Spinal cord (tissue), 10 donors: ENCODE measurements around the gene TEAD1. TPM values are rescaled to one million over a fixed set of nuclear protein-coding genes. Genes with fewer than 3 reads are reported as not detected.
A peak's percentile ranks its signal among the peaks of the same experiment; 100 is the strongest.

Experiments used
- DNase-seq, 6 donors: peaks; one replicate each; pipeline versions ENCODE4 v3.0.0 to v3.0.0-alpha.2; 2013 to 2015; ENCODE audit warnings: low spot score in 6 of 6, low read depth in 4 of 6
- H3K27ac ChIP-seq: one replicate; pipeline ENCODE4 v1.5.1; 2013; ENCODE audit warnings: low read depth, low read length, control low read depth
- H3K27me3 ChIP-seq: one replicate; pipeline ENCODE4 v1.6.1; 2013; ENCODE audit warnings: low read length; ENCODE audit not compliant: control insufficient read depth, insufficient read depth
- H3K36me3 ChIP-seq: one replicate; pipeline ENCODE4 v1.6.1; 2013; ENCODE audit warnings: low read length; ENCODE audit not compliant: control insufficient read depth, insufficient read depth
- H3K4me1 ChIP-seq: one replicate; pipeline ENCODE4 v1.6.1; 2013; ENCODE audit warnings: low read length; ENCODE audit not compliant: control insufficient read depth, insufficient read depth
- H3K4me3 ChIP-seq: one replicate; pipeline ENCODE4 v1.5.1; 2013; ENCODE audit warnings: low read depth, low read length, control low read depth
- H3K9me3 ChIP-seq: one replicate; pipeline ENCODE4 v1.6.1; 2013; ENCODE audit warnings: low read length; ENCODE audit not compliant: control insufficient read depth, insufficient read depth
- whole genome bisulfite sequencing: methylation state at CpG from one replicate; pipeline ENCODE4 v1.1.5; 2013; ENCODE audit warnings: missing lambda C conversion rate; ENCODE audit not compliant: insufficient coverage; 5-methylcytosine and 5-hydroxymethylcytosine counted together
- polyA plus RNA-seq, 2 donors: library from polyadenylated mRNA; unstranded; fragments of 120-200 nt; gene quantifications; one replicate each; pipeline ENCODE4 v1.2.1, GENCODE V29; 2013; ENCODE audit not compliant: insufficient read length in 2 of 2
- total RNA-seq, 2 donors: library from RNA; depleted of rRNA in 1 of 2; stranded (reverse); fragments of 120-200 nt in 1 of 2; fragments of >200 nt in 1 of 2; gene quantifications; one replicate each; pipeline versions ENCODE4 v1.2.3 to v1.2.4, GENCODE V29; 2013 to 2014
- donor health status: healthy.

The TEAD1 gene
- total and polyA plus RNA-seq, 4 donors: 39.2 to 70.9 (median 58.7) TPM

GRCh38 chr11:12662101-12662689 is 12.0 kb upstream of the TEAD1 start:
- H3K36me3 ChIP-seq: no peaks in the 10 kb centered on the region
- H3K4me1 ChIP-seq: no peaks in the 10 kb centered on the region
- no peak for DNase-seq
- no peak overlapping the region for H3K27ac ChIP-seq
- WGBS: 53% methylated on average over 5 of the region's 8 CpGs
- H3K27me3 ChIP-seq: no peaks in the 10 kb centered on the region
- H3K4me3 ChIP-seq: no peak overlapping the region
- H3K9me3 ChIP-seq: no peaks in the 10 kb centered on the region

- no peaks in the 10 kb centered on the region for H3K36me3 ChIP-seq
- H3K4me1 ChIP-seq: no peaks in the 10 kb centered on the region
- 45% methylated on average over 1 of the region's 1 CpG for WGBS
- H3K27me3 ChIP-seq: no peaks in the 10 kb centered on the region
- no peak for DNase-seq
- no peak overlapping the region for H3K4me3 ChIP-seq
- H3K27ac ChIP-seq: no peak overlapping the region
- no peaks in the 10 kb centered on the region for H3K9me3 ChIP-seq
Observed at GRCh38 chr11:12664385-12664784, 9.8 kb upstream of the TEAD1 start.

GRCh38 chr11:12666915-12667314 is 7.3 kb upstream of the TEAD1 start:
- WGBS: no CpG with 5 or more reads among the region's 3 CpGs

GRCh38 chr11:12667646-12668045 is 6.6 kb upstream of the TEAD1 start:
- H3K27ac ChIP-seq: no peak overlapping the region
- WGBS: 100% methylated on average over 1 of the region's 1 CpG
- no peak for DNase-seq
- no peaks in the 10 kb centered on the region for H3K36me3 ChIP-seq
- no peaks in the 10 kb centered on the region for H3K4me1 ChIP-seq
- H3K27me3 ChIP-seq: no peaks in the 10 kb centered on the region
- H3K4me3 ChIP-seq: no peak overlapping the region
- H3K9me3 ChIP-seq: no peaks in the 10 kb centered on the region

More at GRCh38 chr11:12666915-12667314, 7.3 kb upstream of the TEAD1 start:
- DNase-seq: no peak
- Histone ChIP-seq H3K27me3 (no peaks in the 10 kb centered on the region), H3K4me1 (no peaks in the 10 kb centered on the region), H3K36me3 (no peaks in the 10 kb centered on the region), H3K9me3 (no peaks in the 10 kb centered on the region), H3K4me3 (no peak overlapping the region), H3K27ac (no peak overlapping the region)

- 83% methylated on average over 1 of the region's 2 CpGs for WGBS
- no peaks in the 10 kb centered on the region for H3K4me1 ChIP-seq
- H3K27me3 ChIP-seq: no peaks in the 10 kb centered on the region
- H3K36me3 ChIP-seq: no peaks in the 10 kb centered on the region
- no peak overlapping the region for H3K27ac ChIP-seq
- H3K9me3 ChIP-seq: no peaks in the 10 kb centered on the region
- no peak for DNase-seq
- no peak overlapping the region for H3K4me3 ChIP-seq
Observed at GRCh38 chr11:12668166-12668565, 6.1 kb upstream of the TEAD1 start.

GRCh38 chr11:12669930-12670329 is 4.3 kb upstream of the TEAD1 start:
- no CpG with 5 or more reads among the region's 3 CpGs for WGBS
- Histone ChIP-seq H3K27me3 (no peaks in the 10 kb centered on the region), H3K4me1 (no peaks in the 10 kb centered on the region), H3K4me3 (no peak overlapping the region), H3K27ac (no peak overlapping the region), H3K36me3 (no peaks in the 10 kb centered on the region), H3K9me3 (no peaks in the 10 kb centered on the region)
- DNase-seq: no peak

- Histone ChIP-seq H3K4me1 (no peaks in the 10 kb centered on the region), H3K4me3 (no peak overlapping the region), H3K27ac (no peak overlapping the region), H3K9me3 (no peaks in the 10 kb centered on the region), H3K27me3 (no peaks in the 10 kb centered on the region), H3K36me3 (no peaks in the 10 kb centered on the region)
- no peak for DNase-seq
- WGBS: no CpG with 5 or more reads among the region's 6 CpGs
Observed at GRCh38 chr11:12671370-12671769, 2.9 kb upstream of the TEAD1 start.

GRCh38 chr11:12673601-12673923 is 659 bp upstream of the TEAD1 start:
- no peak for DNase-seq
- Histone ChIP-seq H3K4me1 (no peaks in the 10 kb centered on the region), H3K9me3 (no peaks in the 10 kb centered on the region), H3K36me3 (no peaks in the 10 kb centered on the region), H3K27ac (peak overlapping the region; percentile 96), H3K4me3 (peak overlapping the region; percentile 74), H3K27me3 (no peaks in the 10 kb centered on the region)
- WGBS: 36% methylated on average over 3 of the region's 12 CpGs

GRCh38 chr11:12674571-12674935 is 332 bp downstream of the TEAD1 start:
- Histone ChIP-seq H3K9me3 (no peaks in the 10 kb centered on the region), H3K36me3 (no peaks in the 10 kb centered on the region), H3K27ac (peak overlapping the region; percentile 96), H3K4me3 (peak overlapping the region; percentile 2), H3K27me3 (no peaks in the 10 kb centered on the region), H3K4me1 (no peaks in the 10 kb centered on the region)
- DNase-seq: no peak
- WGBS: under 1% methylated on average over 46 of the region's 46 CpGs

- Histone ChIP-seq H3K27me3 (no peaks in the 10 kb centered on the region), H3K27ac (peak overlapping the region; percentile 90), H3K9me3 (no peaks in the 10 kb centered on the region), H3K4me1 (peaks cover under 1% of the 10 kb centered on the region), H3K4me3 (peak overlapping the region; percentile 67), H3K36me3 (no peaks in the 10 kb centered on the region)
- DNase-seq: peak in 2 of 6 donors; percentile 77 to 78
- under 1% methylated on average over 76 of the region's 81 CpGs for WGBS
Observed at GRCh38 chr11:12674936-12675696, 895 bp downstream of the TEAD1 start.
